Umbilical cord (tissue), 2 donors: ENCODE results near the gene SOWAHB. TPM values are rescaled to one million over a fixed set of nuclear protein-coding genes. Genes with fewer than 3 reads are reported as not detected.
"Not testable (repeated sequence)": the region's sequence is repeated elsewhere in the genome, so short reads cannot be mapped to it uniquely, and the experiment has no call there.

ENCODE experiments used
- DNase-seq: peaks from one replicate; pipeline ENCODE4 v3.0.0-alpha.2; 2015; ENCODE audit warnings: low spot score
- total RNA-seq: library from RNA; depleted of rRNA; stranded (reverse); fragments of >200 nt; gene quantifications from one replicate; pipeline ENCODE4 v1.2.3, GENCODE V29; 2014; ENCODE audit warnings: low replicate concordance; ENCODE audit not compliant: insufficient read depth

Gene SOWAHB
- total RNA-seq, 1 donor from 2014 or later: 7.2 TPM

DNA sequence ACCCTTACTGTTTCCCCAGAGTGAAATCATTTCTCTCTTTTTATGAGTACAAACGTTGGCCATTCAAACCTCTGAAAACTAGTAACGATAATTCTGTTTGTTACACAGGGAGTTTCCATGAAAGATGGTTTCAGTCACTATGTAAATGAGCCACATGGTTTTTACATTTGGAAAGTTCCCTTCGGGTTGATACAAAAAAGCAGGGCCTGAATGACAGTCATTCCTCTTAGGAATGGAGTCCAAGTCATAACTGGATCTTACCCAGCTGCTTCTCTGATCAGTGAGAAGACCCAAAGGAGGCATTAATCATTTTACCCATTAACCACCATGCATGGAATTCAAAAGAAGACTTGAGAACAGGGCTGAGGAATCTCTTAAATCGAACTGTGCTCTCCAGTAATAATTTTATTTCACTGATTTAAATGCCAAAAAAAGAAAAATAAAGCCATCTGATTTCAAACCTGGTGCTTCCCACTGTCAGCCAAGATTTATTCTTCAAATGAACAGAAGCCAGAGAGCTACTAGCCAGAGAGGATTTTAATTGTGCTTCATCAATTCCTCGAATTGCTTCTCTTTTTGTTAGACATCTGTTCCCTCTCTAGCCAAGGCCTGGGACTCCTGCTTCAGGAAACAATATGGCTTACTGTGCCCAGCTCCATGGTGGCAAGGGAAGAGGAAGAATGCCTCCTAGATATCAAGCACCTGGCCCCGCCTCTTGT lies 3.2 kb downstream of the SOWAHB start:
- DNase-seq: no peak

GRCh38 chr4:76892601-76893000 lies 5.3 kb downstream of the SOWAHB start:
- no peak for DNase-seq

DNA sequence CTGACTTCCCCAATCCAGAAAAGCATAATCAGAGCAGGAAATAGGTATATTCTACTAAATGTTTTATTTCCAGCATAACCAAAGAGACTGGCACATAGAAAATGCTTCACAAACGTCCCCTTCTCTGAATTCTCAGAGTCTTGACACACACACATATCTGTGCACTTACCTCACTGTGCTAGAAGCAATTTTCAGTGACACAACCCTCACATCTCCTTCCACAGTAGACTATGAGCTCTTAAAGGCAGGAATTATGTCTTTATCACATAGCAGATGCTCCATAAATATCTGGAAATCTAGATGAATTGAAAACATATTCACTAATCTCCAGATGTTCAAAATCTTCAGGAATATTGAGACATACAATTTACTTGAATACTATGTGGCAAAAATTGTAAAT lies 5.9 kb downstream of the SOWAHB start:
- DNase-seq: no peak

GRCh38 chr4:76886848-76887441 lies 11.0 kb downstream of the SOWAHB start:
- no peak for DNase-seq

GRCh38 chr4:76886214-76886613 lies 11.7 kb downstream of the SOWAHB start:
- no peak for DNase-seq

GRCh38 chr4:76883147-76883546 lies 14.8 kb downstream of the SOWAHB start:
- peak; percentile 27 for DNase-seq

DNA sequence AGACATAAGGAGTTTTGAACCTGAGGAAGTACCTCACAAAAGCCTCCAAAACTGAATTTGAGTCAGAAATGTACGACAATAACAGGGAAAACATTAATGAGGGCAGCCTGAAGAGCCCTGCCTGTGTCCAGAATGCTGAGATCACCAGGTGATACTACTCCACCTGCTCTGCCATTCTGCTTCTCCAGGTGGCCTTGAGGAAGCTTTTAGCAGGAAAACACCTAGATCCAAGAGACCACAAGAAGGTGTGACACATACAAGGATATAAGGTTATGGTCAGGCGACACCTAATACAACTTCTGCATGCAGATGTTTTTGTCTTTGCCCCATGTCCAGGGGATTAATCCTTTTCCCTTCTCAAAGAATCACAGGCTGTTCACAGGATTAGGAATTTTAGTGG lies 15.3 kb downstream of the SOWAHB start:
- DNase-seq: no peak

DNA sequence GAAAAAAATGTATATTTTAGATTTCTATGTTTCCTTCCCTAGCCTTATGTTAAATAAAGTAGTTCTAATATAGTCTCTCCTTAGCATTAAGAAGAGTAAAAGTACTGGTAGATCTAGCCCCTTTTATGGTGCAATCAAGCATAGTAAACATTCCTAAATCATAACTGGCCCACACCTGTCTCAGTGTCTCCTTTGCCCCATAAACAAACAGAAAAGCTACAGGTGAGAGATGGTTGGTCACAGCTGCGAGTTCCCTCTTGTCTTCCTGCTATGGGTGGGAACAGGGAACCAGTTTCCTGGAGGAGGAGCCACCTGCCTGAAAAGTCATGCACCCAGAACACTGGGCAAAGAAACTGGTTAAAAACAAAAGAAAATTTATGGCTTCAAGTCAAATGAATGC lies 16.6 kb downstream of the SOWAHB start:
- DNase-seq: no peak

DNA sequence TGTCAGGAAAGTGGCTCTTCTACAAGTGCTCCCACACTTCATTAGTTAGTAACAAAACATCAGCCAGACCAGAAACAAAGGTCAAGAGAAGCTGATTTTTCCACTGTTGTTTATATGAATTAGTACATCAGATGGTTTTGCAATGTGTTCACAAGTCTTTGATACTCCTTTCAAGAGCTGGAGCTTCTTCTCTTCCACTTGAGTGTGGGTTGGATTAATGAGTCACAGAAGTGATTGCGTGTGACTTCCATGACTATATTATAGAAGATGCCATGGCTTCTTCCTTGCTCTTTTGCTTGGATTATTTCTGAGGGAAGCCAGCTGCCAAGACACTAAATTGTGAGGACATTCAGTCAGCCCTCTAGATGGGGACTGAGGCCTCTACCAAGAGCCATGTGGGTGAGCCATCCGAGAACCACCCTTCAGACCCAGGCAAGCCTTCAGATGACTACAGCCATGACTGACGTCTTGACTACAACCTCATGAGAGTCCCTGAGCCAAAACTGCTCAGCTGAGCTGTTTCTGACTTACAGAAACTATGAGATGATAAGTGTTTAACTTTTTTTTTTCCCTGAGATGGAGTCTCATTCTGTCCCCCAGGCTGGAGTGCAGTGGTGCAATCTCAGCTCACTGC lies 18.1 kb downstream of the SOWAHB start:
- DNase-seq: no peak

GRCh38 chr4:76878641-76879165 lies 19.2 kb downstream of the SOWAHB start:
- not testable (repeated sequence) for DNase-seq

- no peak for DNase-seq
Observed at GRCh38 chr4:76874176-76874575, 23.8 kb downstream of the SOWAHB start.

DNA sequence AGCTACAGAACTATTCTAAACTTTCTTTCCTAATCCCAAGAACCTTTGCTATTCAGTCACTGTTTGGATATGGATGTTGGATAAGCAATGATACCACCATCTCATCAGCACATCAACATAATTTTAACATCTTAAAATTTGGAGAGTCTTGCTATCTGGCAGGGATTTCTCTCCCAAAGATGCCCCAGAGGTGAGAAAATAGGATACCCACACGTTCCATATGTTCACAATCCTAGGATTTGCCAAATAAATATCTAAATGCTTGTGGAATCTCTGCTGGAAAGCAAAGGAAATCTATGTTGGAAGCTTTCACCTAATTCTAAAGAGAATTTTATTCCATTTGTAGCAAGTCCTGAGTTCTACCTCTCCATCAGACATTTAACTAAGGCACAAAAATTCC lies 24.4 kb downstream of the SOWAHB start:
- no peak for DNase-seq

GRCh38 chr4:76872556-76872955 lies 25.4 kb downstream of the SOWAHB start:
- peak; percentile 38 for DNase-seq

- not testable (repeated sequence) for DNase-seq
Observed at GRCh38 chr4:76868780-76869179, 29.2 kb downstream of the SOWAHB start.

GRCh38 chr4:76867880-76868655 lies 29.9 kb downstream of the SOWAHB start:
- no peak for DNase-seq

DNA sequence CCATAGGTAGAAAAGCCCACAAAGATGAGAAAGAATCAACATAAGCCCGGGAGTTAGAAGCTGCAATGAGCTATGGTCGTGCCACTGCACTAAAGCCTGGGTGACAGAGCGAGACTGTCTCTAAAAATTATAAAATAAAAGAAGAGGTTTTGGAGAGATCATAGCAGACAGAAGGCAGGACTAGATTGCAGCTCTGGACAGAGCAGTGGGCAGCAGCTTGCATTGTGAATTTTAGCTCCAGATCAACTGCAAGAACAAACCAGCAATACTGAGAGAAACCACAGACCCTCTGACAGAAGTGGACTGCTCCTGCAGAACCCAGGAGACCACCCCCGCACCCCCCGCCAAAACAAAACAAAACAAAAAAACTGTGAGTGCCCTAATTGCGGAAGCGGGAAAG lies 30.6 kb downstream of the SOWAHB start:
- DNase-seq: no peak

- no peak for DNase-seq
Observed at GRCh38 chr4:76866641-76867040, 31.3 kb downstream of the SOWAHB start.

DNA sequence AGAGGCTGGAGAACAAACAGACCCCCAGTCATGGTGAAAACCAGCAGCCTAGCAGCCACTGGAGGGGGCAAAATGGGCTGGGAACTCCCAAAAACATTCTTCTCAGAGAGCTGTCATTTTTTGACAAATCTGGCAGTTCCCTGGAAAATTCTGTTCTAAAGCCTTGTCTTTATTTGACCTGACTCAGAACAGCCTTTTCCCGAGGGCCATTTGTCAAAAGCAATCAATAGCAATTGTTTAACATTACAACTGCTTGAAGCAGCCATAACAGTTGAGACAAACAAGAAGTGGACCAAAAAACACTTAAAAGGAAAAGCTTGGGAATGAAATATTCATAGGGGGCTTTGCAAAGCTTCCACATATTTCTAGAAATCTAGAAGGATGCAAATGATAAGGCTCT lies 39.6 kb downstream of the SOWAHB start:
- no peak for DNase-seq

GRCh38 chr4:76857074-76857409 lies 40.9 kb downstream of the SOWAHB start:
- no peak for DNase-seq

- DNase-seq: peak; percentile 88
Observed at GRCh38 chr4:76856243-76857073, 41.5 kb downstream of the SOWAHB start.

GRCh38 chr4:76854858-76855257 lies 43.1 kb downstream of the SOWAHB start:
- peak; percentile 21 for DNase-seq
